Chondrocyte (in vitro differentiated cells): ENCODE results near the gene HOXA9. TPM values are rescaled to one million over a fixed set of nuclear protein-coding genes. Genes with fewer than 3 reads are reported as not detected.

Experiments used
- DNase-seq: peaks from one replicate; pipeline ENCODE4 v3.0.0; 2021; ENCODE audit warnings: mixed read lengths, low spot score
- H3K27ac Mint-ChIP-seq: one replicate; pipeline ENCODE4 v1.8.0; 2021; ENCODE audit warnings: mild to moderate bottlenecking, moderate library complexity, mixed read lengths; ENCODE audit not compliant: unreplicated experiment
- H3K27me3 Mint-ChIP-seq: 2 replicates; pipeline ENCODE4 v1.8.0; 2021; ENCODE audit warnings: low read depth, mixed read lengths
- H3K36me3 Mint-ChIP-seq: 2 replicates; pipeline ENCODE4 v1.8.0; 2021; ENCODE audit warnings: low read depth, mixed read lengths
- H3K4me1 Mint-ChIP-seq: 2 replicates; pipeline ENCODE4 v1.8.0; 2021; ENCODE audit warnings: low read depth, mild to moderate bottlenecking, mixed read lengths
- H3K4me3 Mint-ChIP-seq: one replicate; pipeline ENCODE4 v1.8.0; 2021; ENCODE audit warnings: mild to moderate bottlenecking, moderate library complexity, mixed read lengths; ENCODE audit not compliant: unreplicated experiment
- H3K9me3 Mint-ChIP-seq: 2 replicates; pipeline ENCODE4 v1.8.0; 2021; ENCODE audit warnings: low read depth, mixed read lengths
- microRNA-seq: library from miRNA; unstranded; fragments of <30 nt; microRNA quantifications from one replicate; pipeline ENCODE4 v1.2.0, GENCODE V29; 2020; ENCODE audit warnings: borderline number of aligned reads
- total RNA-seq: library from RNA; stranded (reverse); gene quantifications from 3 replicates; pipeline ENCODE4 v1.2.1, GENCODE V29; 2021
- TF ChIP-seq, protein P1 (sequence below): fragments of 200-600 bp; sonication (generic); IDR thresholded peaks from 2 replicates; pipeline ENCODE4 v1.5.0; 2021; ENCODE audit warnings: antibody characterized with exemption, mild to moderate bottlenecking, moderate library complexity

Gene HOXA9
- total RNA-seq, 1 donor from 2014 or later = not detected

- TF ChIP-seq, protein P1, sequence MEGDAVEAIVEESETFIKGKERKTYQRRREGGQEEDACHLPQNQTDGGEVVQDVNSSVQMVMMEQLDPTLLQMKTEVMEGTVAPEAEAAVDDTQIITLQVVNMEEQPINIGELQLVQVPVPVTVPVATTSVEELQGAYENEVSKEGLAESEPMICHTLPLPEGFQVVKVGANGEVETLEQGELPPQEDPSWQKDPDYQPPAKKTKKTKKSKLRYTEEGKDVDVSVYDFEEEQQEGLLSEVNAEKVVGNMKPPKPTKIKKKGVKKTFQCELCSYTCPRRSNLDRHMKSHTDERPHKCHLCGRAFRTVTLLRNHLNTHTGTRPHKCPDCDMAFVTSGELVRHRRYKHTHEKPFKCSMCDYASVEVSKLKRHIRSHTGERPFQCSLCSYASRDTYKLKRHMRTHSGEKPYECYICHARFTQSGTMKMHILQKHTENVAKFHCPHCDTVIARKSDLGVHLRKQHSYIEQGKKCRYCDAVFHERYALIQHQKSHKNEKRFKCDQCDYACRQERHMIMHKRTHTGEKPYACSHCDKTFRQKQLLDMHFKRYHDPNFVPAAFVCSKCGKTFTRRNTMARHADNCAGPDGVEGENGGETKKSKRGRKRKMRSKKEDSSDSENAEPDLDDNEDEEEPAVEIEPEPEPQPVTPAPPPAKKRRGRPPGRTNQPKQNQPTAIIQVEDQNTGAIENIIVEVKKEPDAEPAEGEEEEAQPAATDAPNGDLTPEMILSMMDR = no peak
- H3K27ac Mint-ChIP-seq = peak overlapping the region; percentile 73
- no peak for DNase-seq
- H3K27me3 Mint-ChIP-seq = peaks cover 87% of the 10 kb centered on the region
- H3K4me1 Mint-ChIP-seq = peaks cover 7% of the 10 kb centered on the region
- H3K36me3 Mint-ChIP-seq = peaks cover 7% of the 10 kb centered on the region
- no peaks in the 10 kb centered on the region for H3K9me3 Mint-ChIP-seq
- H3K4me3 Mint-ChIP-seq = peak overlapping the region; percentile 62
Measured at GRCh38 chr7:27115221-27116026, 49.9 kb downstream of the HOXA9 start.

DNA sequence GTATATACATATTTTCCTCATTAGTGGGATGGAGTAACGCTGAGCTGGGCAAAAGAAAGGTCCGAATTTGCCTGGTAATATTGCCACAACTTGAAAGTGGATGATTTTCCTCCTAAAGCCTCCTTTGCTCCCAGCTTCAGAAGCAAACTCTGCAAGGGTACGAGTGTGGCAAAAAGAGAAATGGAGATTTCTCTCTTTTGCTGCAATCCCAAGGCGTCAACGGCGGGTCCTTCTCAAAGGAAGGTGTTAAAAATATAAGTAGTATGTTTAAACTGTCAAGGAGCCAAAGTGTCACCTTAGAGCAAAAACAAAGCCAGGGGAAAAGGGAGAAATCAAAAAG is 50.5 kb downstream of the HOXA9 start:
- DNase-seq = no peak
- H3K9me3 Mint-ChIP-seq = no peaks in the 10 kb centered on the region
- H3K4me1 Mint-ChIP-seq = peaks cover 9% of the 10 kb centered on the region
- peaks cover 8% of the 10 kb centered on the region for H3K36me3 Mint-ChIP-seq
- H3K4me3 Mint-ChIP-seq = peak overlapping the region; percentile 62
- H3K27me3 Mint-ChIP-seq = peaks cover 84% of the 10 kb centered on the region
- H3K27ac Mint-ChIP-seq = peak overlapping the region; percentile 73
- TF ChIP-seq, protein P1 = no peak

DNA sequence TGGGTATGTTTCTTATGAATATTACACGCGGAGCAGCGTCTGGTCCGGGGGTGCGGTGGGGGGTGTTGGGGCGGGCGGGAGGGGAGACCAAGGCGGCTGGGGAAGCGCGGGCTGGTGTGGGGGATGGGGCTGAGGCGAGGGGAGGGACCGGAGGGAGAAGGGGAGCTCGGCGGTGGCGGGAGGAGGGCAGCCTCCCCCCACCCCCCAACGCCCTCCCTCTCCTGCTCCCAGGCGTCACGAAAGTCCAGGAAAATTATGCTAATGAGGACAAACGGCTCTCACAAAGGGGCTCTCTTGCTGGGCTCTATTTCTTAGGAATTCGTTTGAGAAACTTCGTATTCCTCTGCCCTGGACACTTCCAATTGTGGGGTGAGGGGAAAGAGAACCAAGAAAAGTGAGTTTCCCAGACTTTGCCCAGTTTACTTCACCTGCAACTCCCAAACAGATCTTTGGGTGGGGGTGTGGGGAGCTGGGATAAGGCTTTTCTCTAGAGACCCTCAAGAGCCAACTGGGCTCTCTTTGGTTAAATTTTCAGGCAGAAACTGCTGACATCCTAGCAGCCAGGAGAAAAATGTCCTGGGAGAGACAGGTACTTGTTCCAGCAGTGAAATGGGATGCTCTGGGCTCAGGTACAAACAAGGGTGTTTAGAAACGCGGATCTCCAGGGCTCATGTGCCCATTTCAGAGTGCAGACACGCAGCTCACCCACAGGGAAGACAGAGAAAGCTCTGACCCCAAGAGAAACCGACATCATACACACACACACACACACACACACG is 51.2 kb downstream of the HOXA9 start:
- Mint-ChIP-seq H3K9me3 (no peaks in the 10 kb centered on the region), H3K36me3 (peaks cover 10% of the 10 kb centered on the region), H3K27me3 (peaks cover 82% of the 10 kb centered on the region), H3K4me3 (peak overlapping the region; percentile 63), H3K27ac (peak overlapping the region; percentile 82), H3K4me1 (peaks cover 12% of the 10 kb centered on the region)
- TF ChIP-seq, protein P1 = no peak
- DNase-seq = no peak

DNA sequence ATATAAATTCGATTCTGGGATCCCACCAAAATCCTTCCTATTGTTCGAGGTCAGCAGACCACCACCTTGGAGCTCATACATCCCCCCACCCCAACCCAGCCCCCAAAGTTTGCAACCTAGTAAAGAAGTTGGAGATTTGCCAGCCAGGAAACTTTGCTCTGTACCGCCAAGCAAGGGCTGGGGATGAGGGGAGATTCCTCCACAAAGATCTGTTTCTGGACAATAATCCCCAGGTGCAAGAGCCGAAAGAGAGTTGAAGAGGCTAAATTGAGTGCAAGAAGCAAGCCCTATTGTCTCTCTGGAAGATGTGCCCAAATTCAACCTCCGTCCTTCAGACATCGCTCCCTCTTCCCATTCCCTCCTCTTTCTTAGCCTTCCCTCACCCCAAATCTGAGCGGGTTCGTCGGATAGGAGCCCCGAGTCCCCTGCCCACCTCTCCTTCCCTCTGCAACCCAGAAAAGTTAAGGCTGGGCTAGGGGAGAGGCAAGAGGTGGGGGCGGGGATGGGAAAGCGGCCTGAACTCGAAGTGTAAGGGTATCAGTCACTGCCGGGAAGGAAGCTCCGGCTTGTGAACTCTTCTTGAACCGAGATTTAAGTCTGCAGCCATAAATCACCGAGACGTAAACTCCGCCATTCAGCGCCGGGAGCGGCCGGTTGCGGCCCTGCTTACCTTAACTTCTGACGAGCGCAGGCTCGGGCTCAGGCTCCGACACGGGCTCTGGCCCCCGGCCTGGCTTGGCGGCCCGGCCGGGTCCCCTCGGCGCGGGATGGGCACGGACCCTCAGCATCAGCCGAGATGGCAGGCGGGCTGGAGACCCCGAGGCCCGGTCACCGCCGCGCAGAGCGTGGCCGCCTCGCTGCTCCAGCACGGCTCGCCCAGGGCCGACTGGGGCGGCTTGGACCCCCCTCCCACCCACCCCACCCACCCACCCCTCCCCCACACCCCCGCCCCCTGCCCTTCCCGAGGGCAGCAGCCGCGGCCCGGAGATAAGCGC is 52.1 kb downstream of the HOXA9 start:
- DNase-seq = no peak
- H3K36me3 Mint-ChIP-seq = peaks cover 8% of the 10 kb centered on the region
- peak overlapping the region; percentile 74 for H3K27ac Mint-ChIP-seq

More for the DNA sequence above, 52.1 kb downstream of the HOXA9 start:
- Mint-ChIP-seq H3K4me1 (peaks cover 18% of the 10 kb centered on the region), H3K27me3 (peaks cover 81% of the 10 kb centered on the region), H3K4me3 (peak overlapping the region; percentile 73), H3K9me3 (no peaks in the 10 kb centered on the region)
- TF ChIP-seq, protein P1 = no peak

Small RNA genes lying within 50 kb of the gene (microRNA-seq; reads per million reads assigned to microRNA genes)
- 18.3 reads per million, percentile 33 among the genes with 10 or more reads in this experiment for gene MIR196B

Other genes with a start within 250 kb of the HOXA9 start
- gene HOXA1, start 69.5 kb downstream of the HOXA9 start, total RNA-seq = 2.7 to 2.9 TPM in 2 of 3 replicates, not detected in the other
- 8.3 to 10.2 TPM in 2 of 3 replicates, not detected in the other for gene HOXA2, start 62.9 kb downstream of the HOXA9 start, total RNA-seq
- 0.30 TPM in 1 of 3 replicates, not detected in the others for gene HOXA4, start 34.8 kb downstream of the HOXA9 start, total RNA-seq
- gene HOXA5, start 21.9 kb downstream of the HOXA9 start, total RNA-seq = not detected in 3 replicates
- gene HOXA6, start 17.8 kb downstream of the HOXA9 start, total RNA-seq = not detected in 3 replicates
- 9.3 to 12.1 TPM in 2 of 3 replicates, not detected in the other for gene HOXA3, start 13.0 kb downstream of the HOXA9 start, total RNA-seq
- not detected in 3 replicates for gene HOXA7, start 8.9 kb downstream of the HOXA9 start, total RNA-seq
- 0.12 to 0.21 TPM in 2 of 3 replicates, not detected in the other for gene HOXA10, start 8.8 kb upstream of the HOXA9 start, total RNA-seq
- not detected in 3 replicates for gene HOXA11, start 19.7 kb upstream of the HOXA9 start, total RNA-seq
- not detected in 3 replicates for gene HOXA13, start 34.6 kb upstream of the HOXA9 start, total RNA-seq
- not detected in 3 replicates for gene EVX1, start 77.3 kb upstream of the HOXA9 start, total RNA-seq